Measurements from ENCODE around the gene RRAD.
"Not testable (repeated sequence)": the region's sequence is repeated elsewhere in the genome, so short reads cannot be mapped to it uniquely, and the experiment has no call there.

Gene RRAD

DNA sequence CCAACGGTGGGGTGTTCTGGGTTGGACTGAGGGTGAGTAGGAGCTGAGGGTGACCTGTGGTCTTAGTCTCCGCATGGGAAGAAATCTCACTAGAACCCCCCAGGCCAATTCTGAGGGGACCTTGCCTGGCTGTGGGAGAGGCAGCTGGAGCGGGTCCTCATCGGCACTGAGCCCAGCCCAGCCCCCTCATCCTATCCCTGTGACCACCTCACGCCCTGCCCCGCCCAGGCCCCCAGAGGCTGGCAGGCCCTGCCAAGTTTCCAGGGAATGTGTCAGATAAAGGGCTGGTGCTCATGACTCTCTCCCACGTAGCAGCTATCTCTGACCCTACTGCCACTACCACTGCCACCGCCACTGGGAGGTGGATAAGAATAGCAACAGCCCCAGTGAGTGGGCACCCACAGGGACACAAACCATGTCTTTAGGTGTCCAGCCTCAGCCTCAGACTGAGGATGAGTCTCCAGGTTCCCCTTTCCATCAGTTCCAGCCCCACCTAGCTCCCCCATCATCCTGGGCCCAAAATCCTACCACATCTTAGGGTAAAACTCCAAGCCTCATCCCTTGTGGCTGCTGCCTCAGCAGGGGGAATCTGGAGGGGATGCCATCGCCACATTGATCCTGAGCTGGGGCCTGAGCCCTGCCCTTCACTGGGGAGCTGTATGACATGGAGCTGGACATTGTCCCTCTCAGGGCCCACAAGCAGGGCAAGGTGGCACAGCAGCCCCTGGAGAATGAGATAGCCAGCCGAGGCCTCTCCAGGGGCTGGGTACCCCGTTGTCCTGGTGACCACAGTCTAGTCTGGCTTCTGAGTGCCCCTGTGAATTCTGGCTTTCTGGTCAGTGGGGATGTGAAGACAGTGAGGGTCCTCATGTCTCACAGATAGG, 21.5 kb downstream of the RRAD start:
- Histone ChIP-seq H3K4me1 (peaks cover 81% of the 10 kb centered on the region), H3K27ac (peak overlapping the region; percentile 54), H3K4me3 (0 out of 2 replicates have a peak overlapping the region, but pooled peaks have one; percentile 33), H3K27me3 (no peaks in the 10 kb centered on the region), H4K20me1 (no peaks in the 10 kb centered on the region), H3K9me3 (no peaks in the 10 kb centered on the region), H3K36me3 (no peaks in the 10 kb centered on the region), H3K4me2 (peak overlapping the region; percentile 83), H3K9ac (peak overlapping the region; percentile 20; the same call in 1 of the 2 replicates)
- TF ChIP-seq Cebpa-rat (IDR thresholded peaks at IDR 0.05), result no peak

DNA sequence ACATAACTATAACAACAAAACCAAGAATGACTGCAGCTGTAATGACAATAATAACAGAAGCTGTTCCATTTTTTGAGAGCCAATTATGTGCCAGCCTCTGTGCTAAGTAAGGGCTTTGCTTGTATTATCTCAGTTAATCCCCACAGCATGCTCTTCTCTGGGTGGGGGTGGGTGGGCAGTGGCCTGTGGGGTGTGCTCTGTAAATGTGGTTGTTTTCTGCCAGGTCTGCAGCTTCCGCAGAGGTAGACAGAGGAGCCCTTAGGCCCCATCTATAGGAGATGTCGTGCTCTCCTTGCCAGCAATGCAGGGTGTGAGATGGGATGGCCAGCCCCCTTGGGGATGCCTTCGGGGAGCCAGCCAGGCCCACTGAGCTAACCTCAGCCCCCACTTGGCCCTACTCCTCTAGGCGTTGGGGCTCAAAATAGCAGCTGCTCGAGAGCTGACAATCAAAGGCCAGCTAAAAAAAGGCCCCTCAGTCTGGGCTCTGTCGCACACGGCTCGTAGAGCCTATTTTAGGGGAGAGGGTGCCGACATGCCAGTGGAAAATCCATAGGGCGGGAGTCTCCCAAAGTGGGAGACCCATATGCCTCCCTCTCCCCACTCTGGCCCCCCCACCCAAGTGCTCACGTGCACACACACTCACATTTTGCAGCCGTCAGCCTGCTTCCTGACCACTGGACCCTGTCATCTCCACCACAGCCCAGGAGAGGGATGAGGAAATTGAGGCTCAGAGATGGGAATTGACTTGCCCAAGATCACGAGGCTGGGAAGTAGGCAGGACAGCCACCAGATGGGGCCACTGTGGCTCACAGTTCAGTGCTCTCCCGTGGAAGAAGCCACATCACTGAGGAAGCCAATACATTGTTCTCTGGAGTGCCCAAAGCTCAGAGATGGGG, 22.4 kb downstream of the RRAD start:
- no peaks in the 10 kb centered on the region for H3K9me3 ChIP-seq
- no peaks in the 10 kb centered on the region for H3K36me3 ChIP-seq
- H3K4me1 ChIP-seq, result peaks cover 73% of the 10 kb centered on the region
- no peak for TF ChIP-seq Cebpa-rat (IDR thresholded peaks at IDR 0.05)
- H3K9ac ChIP-seq, result peak overlapping the region; percentile 20; the same call in 1 of the 2 replicates
- H3K27ac ChIP-seq, result peak overlapping the region; percentile 54
- no peaks in the 10 kb centered on the region for H4K20me1 ChIP-seq
- no peaks in the 10 kb centered on the region for H3K27me3 ChIP-seq
- H3K4me2 ChIP-seq, result peak overlapping the region; percentile 83
- 0 out of 2 replicates have a peak overlapping the region, but pooled peaks have one; percentile 33 for H3K4me3 ChIP-seq

DNA sequence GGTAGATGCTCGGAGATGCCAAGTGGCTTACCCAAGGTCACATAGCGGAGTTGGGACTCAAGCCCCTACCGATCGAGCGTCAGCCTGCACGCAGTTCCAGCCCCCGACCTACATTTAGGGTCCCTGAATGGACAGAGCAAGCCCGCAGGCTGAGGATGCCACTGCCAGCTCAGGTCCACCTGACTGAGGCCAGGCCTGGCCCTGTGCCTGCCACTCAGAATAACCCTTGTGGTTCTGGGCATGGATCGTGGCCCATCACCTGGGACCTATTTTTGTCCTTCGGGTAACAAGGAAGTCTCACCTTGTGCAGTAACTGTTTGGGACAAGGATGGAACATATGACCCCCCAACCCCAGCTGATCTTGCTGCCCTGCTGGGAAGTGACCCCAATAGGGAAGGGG, 23.7 kb downstream of the RRAD start:
- Histone ChIP-seq H3K27me3 (no peaks in the 10 kb centered on the region), H3K4me3 (no peak overlapping the region), H3K27ac (peak overlapping the region; percentile 51; the same call in 1 of the 2 replicates), H3K9me3 (no peaks in the 10 kb centered on the region), H4K20me1 (no peaks in the 10 kb centered on the region), H3K9ac (no peak overlapping the region), H3K4me1 (peaks cover 70% of the 10 kb centered on the region), H3K36me3 (no peaks in the 10 kb centered on the region), H3K4me2 (peak overlapping the region; percentile 83)
- TF ChIP-seq Cebpa-rat (IDR thresholded peaks at IDR 0.05), result no peak

DNA sequence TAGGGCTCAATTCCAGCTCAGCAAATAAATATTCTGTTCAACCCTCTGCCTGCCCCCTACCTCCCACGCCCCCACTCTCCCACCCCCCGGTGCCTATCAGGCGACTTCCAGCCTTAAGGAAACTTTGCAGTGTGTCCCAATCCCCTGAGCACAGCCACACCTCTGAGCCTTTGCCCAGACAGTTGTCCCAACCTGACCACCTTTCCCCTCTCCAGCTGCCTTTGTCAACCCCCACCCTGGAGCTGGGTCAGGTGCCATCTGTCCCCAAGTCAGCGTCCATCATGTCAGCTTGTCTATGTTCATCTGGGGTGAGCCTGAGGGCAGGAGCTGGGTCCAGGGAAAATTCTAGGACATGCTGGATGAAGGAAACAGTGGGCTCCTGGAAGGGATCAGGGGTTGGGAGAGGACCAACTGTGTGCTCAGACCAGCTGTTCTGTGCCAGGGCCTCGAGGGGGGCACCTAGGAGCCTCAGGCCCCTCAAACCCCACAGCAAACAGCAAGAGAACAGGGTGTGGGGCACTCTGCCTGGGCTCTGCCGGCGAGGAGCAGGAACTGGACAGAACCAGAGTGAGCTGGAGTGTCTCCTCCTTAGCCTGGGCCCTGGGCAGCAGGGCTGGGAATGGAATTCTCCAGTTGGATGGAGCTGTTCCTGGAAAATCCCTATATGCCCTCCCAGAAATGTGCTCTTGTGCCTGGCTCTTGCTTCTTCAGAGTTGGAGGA, 24.5 kb downstream of the RRAD start:
- Histone ChIP-seq H4K20me1 (no peaks in the 10 kb centered on the region), H3K9ac (no peak overlapping the region), H3K4me2 (peak overlapping the region; percentile 83), H3K36me3 (no peaks in the 10 kb centered on the region), H3K27me3 (no peaks in the 10 kb centered on the region), H3K9me3 (no peaks in the 10 kb centered on the region), H3K4me1 (peaks cover 72% of the 10 kb centered on the region), H3K4me3 (no peak overlapping the region), H3K27ac (peak overlapping the region; percentile 51; the same call in 1 of the 2 replicates)
- TF ChIP-seq Cebpa-rat (IDR thresholded peaks at IDR 0.05), result no peak

DNA sequence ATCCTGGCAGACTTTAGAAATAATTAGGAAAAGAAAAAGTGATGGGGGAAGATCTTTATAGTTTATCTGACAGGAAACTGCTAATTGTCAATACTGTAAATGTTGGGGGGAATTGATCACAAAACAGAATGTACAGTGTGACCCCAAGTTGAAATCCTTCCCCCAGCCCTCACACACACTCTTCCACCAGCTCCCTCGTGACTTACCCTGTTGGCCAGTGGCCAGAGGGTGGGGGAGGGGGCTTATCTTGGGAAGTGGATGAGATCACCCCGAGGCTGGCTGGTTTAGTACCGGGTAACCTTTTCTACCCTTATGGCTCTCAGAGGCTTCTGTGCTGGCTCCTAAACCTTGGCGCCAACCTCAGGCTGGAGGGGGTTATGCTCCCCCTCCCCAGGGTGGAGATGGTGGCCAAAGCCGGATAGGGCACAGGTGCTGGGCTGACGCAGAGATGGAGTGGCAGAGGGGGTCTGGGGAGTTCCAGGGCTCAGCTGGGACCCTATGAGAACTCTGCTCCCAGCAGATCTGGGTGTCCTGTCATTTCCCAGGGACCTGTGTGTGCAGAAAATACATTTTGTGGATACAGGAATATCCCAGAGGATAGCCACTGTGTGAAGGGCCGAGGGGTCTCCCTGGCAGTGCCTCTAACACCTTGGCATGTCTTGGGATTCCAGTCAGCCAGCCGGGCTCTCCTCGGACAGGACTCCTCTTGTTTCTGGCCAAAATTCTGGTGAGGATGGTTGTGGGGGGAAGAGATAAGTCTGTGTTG, 25.2 kb downstream of the RRAD start:
- Histone ChIP-seq H3K27ac (peak overlapping the region; percentile 50), H3K9me3 (no peaks in the 10 kb centered on the region), H3K4me1 (peaks cover 72% of the 10 kb centered on the region), H3K4me3 (no peak overlapping the region), H3K36me3 (no peaks in the 10 kb centered on the region), H3K4me2 (peak overlapping the region; percentile 43), H3K9ac (peak overlapping the region; percentile 34), H3K27me3 (no peaks in the 10 kb centered on the region), H4K20me1 (no peaks in the 10 kb centered on the region)
- TF ChIP-seq Cebpa-rat (IDR thresholded peaks at IDR 0.05), result no peak

- Histone ChIP-seq H3K27me3 (no peaks in the 10 kb centered on the region), H3K36me3 (no peaks in the 10 kb centered on the region), H3K9ac (no peak overlapping the region; the same call in 1 of the 2 replicates), H4K20me1 (no peaks in the 10 kb centered on the region), H3K9me3 (no peaks in the 10 kb centered on the region), H3K4me2 (peak overlapping the region; percentile 43), H3K27ac (peak overlapping the region; percentile 50; the same call in 1 of the 2 replicates), H3K4me1 (peaks cover 68% of the 10 kb centered on the region), H3K4me3 (no peak overlapping the region)
- peak; percentile 84 for TF ChIP-seq Cebpa-rat (IDR thresholded peaks at IDR 0.05)
Observed at GRCh38 chr16:66899310-66899944, 25.9 kb downstream of the RRAD start.

GRCh38 chr16:66898933-66899309, 26.4 kb downstream of the RRAD start:
- H3K4me1 ChIP-seq, result peaks cover 63% of the 10 kb centered on the region
- H3K4me3 ChIP-seq, result no peak overlapping the region
- H3K27ac ChIP-seq, result no peak overlapping the region
- no peaks in the 10 kb centered on the region for H3K27me3 ChIP-seq
- H3K9me3 ChIP-seq, result no peaks in the 10 kb centered on the region
- no peaks in the 10 kb centered on the region for H3K36me3 ChIP-seq
- H4K20me1 ChIP-seq, result no peaks in the 10 kb centered on the region
- no peak for TF ChIP-seq Cebpa-rat (IDR thresholded peaks at IDR 0.05)
- H3K9ac ChIP-seq, result no peak overlapping the region
- H3K4me2 ChIP-seq, result no peak overlapping the region

GRCh38 chr16:66898207-66898606, 27.1 kb downstream of the RRAD start:
- no peaks in the 10 kb centered on the region for H3K9me3 ChIP-seq
- peaks cover 57% of the 10 kb centered on the region for H3K4me1 ChIP-seq
- H3K27me3 ChIP-seq, result no peaks in the 10 kb centered on the region
- H3K4me3 ChIP-seq, result no peak overlapping the region
- H3K27ac ChIP-seq, result no peak overlapping the region
- no peak overlapping the region for H3K9ac ChIP-seq
- TF ChIP-seq Cebpa-rat (IDR thresholded peaks at IDR 0.05), result no peak
- H3K36me3 ChIP-seq, result no peaks in the 10 kb centered on the region
- no peak overlapping the region for H3K4me2 ChIP-seq
- H4K20me1 ChIP-seq, result no peaks in the 10 kb centered on the region

DNA sequence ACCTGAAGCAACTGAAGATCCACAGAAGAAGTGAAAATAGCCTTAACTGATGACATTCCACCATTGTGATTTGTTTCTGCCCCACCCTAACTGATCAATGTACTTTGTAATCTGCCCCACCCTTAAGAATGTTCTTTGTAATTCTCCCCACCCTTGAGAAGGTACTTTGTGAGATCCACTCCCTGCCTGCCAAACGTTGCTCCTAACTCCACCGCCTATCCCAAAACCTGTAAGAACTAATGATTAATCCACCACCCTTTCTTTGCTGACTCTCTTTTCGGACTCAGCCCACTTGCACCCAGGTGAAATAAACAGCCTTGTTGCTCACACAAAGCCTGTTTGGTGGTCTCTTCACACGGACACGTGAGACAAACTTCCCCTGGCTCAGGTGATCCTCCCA, 28.7 kb downstream of the RRAD start:
- H4K20me1 ChIP-seq, H3K4me2 ChIP-seq, H3K4me3 ChIP-seq, H3K9ac ChIP-seq, H3K9me3 ChIP-seq, H3K27me3 ChIP-seq, H3K27ac ChIP-seq, H3K36me3 ChIP-seq: not testable (repeated sequence)
- peaks cover 50% of the 10 kb centered on the region for H3K4me1 ChIP-seq

Data from BLaER1 (cell line).